Measurements from ENCODE around the gene GNG7.
A peak's percentile ranks its signal among the peaks of the same experiment; 100 is the strongest.
"Not testable (repeated sequence)": the region's sequence is repeated elsewhere in the genome, so short reads cannot be mapped to it uniquely, and the experiment has no call there.

Gene GNG7

GRCh38 chr19:2529942-2530341 lies 172.6 kb downstream of the GNG7 start:
- not testable (repeated sequence) for DNase-seq

GRCh38 chr19:2529473-2529918 lies 173.0 kb downstream of the GNG7 start:
- no peak for DNase-seq

GRCh38 chr19:2528675-2529101 lies 173.8 kb downstream of the GNG7 start:
- DNase-seq: no peak

GRCh38 chr19:2527686-2528085 lies 174.8 kb downstream of the GNG7 start:
- no peak for DNase-seq

GRCh38 chr19:2527171-2527570 lies 175.3 kb downstream of the GNG7 start:
- DNase-seq: no peak

GRCh38 chr19:2524840-2525723 lies 177.4 kb downstream of the GNG7 start:
- DNase-seq: no peak

- DNase-seq: no peak
Measured at GRCh38 chr19:2524361-2524839, 178.1 kb downstream of the GNG7 start.

GRCh38 chr19:2523630-2524311 lies 178.7 kb downstream of the GNG7 start:
- DNase-seq: no peak

GRCh38 chr19:2519482-2519881 lies 183.0 kb downstream of the GNG7 start:
- DNase-seq: no peak

GRCh38 chr19:2518856-2519255 lies 183.6 kb downstream of the GNG7 start:
- not testable (repeated sequence) for DNase-seq

- no peak for DNase-seq
Measured at GRCh38 chr19:2517881-2518601, 184.5 kb downstream of the GNG7 start.

GRCh38 chr19:2516727-2517126 lies 185.8 kb downstream of the GNG7 start:
- DNase-seq: no peak

GRCh38 chr19:2514981-2515518 lies 187.4 kb downstream of the GNG7 start:
- DNase-seq: no peak

- DNase-seq: no peak
Measured at GRCh38 chr19:2512523-2513431, 189.7 kb downstream of the GNG7 start.

GRCh38 chr19:2511991-2512390 lies 190.5 kb downstream of the GNG7 start:
- no peak for DNase-seq

GRCh38 chr19:2511570-2511969 lies 190.9 kb downstream of the GNG7 start:
- no peak for DNase-seq

- no peak for DNase-seq
Measured at GRCh38 chr19:2509096-2509495, 193.4 kb downstream of the GNG7 start.

- peak; percentile 40 for DNase-seq
Measured at GRCh38 chr19:2507109-2507508, 195.4 kb downstream of the GNG7 start.

GRCh38 chr19:2506656-2507055 lies 195.8 kb downstream of the GNG7 start:
- not testable (repeated sequence) for DNase-seq

GRCh38 chr19:2503521-2504109 lies 198.9 kb downstream of the GNG7 start:
- DNase-seq: peak; percentile 71

- DNase-seq: no peak
Measured at GRCh38 chr19:2500841-2501261, 201.6 kb downstream of the GNG7 start.

Measured in hematopoietic multipotent progenitor cell treated with erythropoietin and hydrocortisone succinate and interleukin-3 and kit ligand, for 4 days (in vitro differentiated cells).